Muscle layer of colon (tissue), 2 donors: ENCODE data around the gene KCNA2.

Experiments used
- H3K27ac ChIP-seq: one replicate; pipeline ENCODE4 v1.7.0; 2013; ENCODE audit warnings: low read depth, mild to moderate bottlenecking, low read length, moderate library complexity
- H3K27me3 ChIP-seq, 2 donors: one replicate each; pipeline ENCODE4 v1.7.0; 2013; ENCODE audit warnings: low read length in 2 of 2, mild to moderate bottlenecking in 2 of 2; ENCODE audit not compliant: insufficient read depth in 2 of 2, control insufficient read depth in 1 of 2
- H3K36me3 ChIP-seq: one replicate; pipeline ENCODE4 v1.7.0; 2013; ENCODE audit warnings: mild to moderate bottlenecking, low read length; ENCODE audit not compliant: insufficient read depth
- H3K4me1 ChIP-seq: one replicate; pipeline ENCODE4 v1.7.0; 2013; ENCODE audit warnings: mild to moderate bottlenecking, low read length; ENCODE audit not compliant: insufficient read depth
- H3K4me3 ChIP-seq, 2 donors: one replicate each; pipeline ENCODE4 v1.7.0; 2013; ENCODE audit warnings: low read length in 2 of 2, low read depth in 1 of 2, mild to moderate bottlenecking in 1 of 2, moderate library complexity in 1 of 2
- H3K9ac ChIP-seq: one replicate; pipeline ENCODE4 v1.7.0; 2013; ENCODE audit warnings: low read length
- H3K9me3 ChIP-seq: one replicate; pipeline ENCODE4 v1.7.0; 2013; ENCODE audit warnings: mild to moderate bottlenecking, low read length
- donor health status: abdominal sarcoma.
- donor health status: Adenocarcinoma of cecum.

The KCNA2 gene

DNA sequence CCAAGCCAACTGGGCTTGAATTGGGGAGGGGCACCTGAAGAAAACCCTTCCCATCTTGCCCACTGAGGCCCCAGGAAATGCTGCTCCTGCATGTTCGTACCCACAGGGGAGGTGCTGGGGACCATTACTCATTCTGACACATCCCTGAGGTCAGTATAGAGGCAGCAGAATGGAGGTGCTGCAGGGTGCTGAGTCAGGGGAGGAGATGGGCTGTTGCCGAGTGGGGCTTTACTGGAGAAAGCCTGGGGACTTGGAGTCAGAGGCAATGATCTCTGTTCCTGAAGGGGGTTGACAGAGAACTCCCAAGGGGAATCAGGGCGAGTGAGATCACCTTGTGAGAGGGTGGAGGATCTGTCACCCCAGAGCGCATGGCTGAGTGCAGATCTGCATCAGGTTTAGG is 47.0 kb downstream of the KCNA2 start:
- H3K9ac ChIP-seq: no peak overlapping the region
- no peak overlapping the region for H3K27ac ChIP-seq
- H3K9me3 ChIP-seq: no peaks in the 10 kb centered on the region
- peaks cover 4% of the 10 kb centered on the region for H3K4me1 ChIP-seq
- peaks cover 0 to 5% of the 10 kb centered on the region in 2 donors for H3K27me3 ChIP-seq
- H3K4me3 ChIP-seq: no peak overlapping the region
- H3K36me3 ChIP-seq: no peaks in the 10 kb centered on the region

- no peak overlapping the region for H3K9ac ChIP-seq
- peaks cover 0 to 5% of the 10 kb centered on the region in 2 donors for H3K27me3 ChIP-seq
- H3K4me1 ChIP-seq: peaks cover 4% of the 10 kb centered on the region
Measured at GRCh38 chr1:110557481-110557880, 48.7 kb downstream of the KCNA2 start.

DNA sequence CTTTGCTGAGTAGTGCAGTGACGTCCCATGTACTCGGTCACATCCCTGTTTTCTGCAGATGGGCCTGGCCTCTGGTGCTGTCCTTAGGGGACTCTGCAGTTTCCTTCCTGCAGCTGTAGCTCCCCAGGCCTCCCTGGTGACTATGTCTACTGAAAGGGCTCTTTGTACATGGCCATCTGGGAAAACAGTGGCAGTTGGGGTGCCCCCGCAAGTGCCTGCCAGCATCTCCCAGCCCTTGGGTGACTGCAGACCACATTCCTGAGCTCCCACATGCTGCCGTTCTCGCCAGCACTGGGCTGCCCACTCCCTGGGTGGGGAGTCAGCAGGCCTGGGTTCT is 49.7 kb downstream of the KCNA2 start:
- no peak overlapping the region for H3K9ac ChIP-seq
- H3K27ac ChIP-seq: no peak overlapping the region
- peaks cover 0 to 14% of the 10 kb centered on the region in 2 donors for H3K27me3 ChIP-seq
- no peaks in the 10 kb centered on the region for H3K9me3 ChIP-seq
- H3K36me3 ChIP-seq: no peaks in the 10 kb centered on the region
- peaks cover 4% of the 10 kb centered on the region for H3K4me1 ChIP-seq
- no peak overlapping the region for H3K4me3 ChIP-seq

More at GRCh38 chr1:110557481-110557880, 48.7 kb downstream of the KCNA2 start:
- Histone ChIP-seq H3K4me3 (no peak overlapping the region), H3K9me3 (no peaks in the 10 kb centered on the region), H3K27ac (no peak overlapping the region), H3K36me3 (no peaks in the 10 kb centered on the region)

GRCh38 chr1:110555807-110556470 is 50.2 kb downstream of the KCNA2 start:
- Histone ChIP-seq H3K36me3 (no peaks in the 10 kb centered on the region), H3K4me1 (peaks cover 4% of the 10 kb centered on the region), H3K27me3 (peaks cover 0 to 19% of the 10 kb centered on the region in 2 donors), H3K9ac (no peak overlapping the region), H3K9me3 (no peaks in the 10 kb centered on the region), H3K4me3 (peak overlapping the region; percentile 42 to 49), H3K27ac (no peak overlapping the region)

- no peaks in the 10 kb centered on the region for H3K36me3 ChIP-seq
- H3K27ac ChIP-seq: no peak overlapping the region
- peak overlapping the region; percentile 42 to 49 for H3K4me3 ChIP-seq
- peaks cover 4% of the 10 kb centered on the region for H3K4me1 ChIP-seq
- no peak overlapping the region for H3K9ac ChIP-seq
- H3K9me3 ChIP-seq: no peaks in the 10 kb centered on the region
- H3K27me3 ChIP-seq: peaks cover 0 to 25% of the 10 kb centered on the region in 2 donors
Measured at GRCh38 chr1:110554871-110555801, 51.0 kb downstream of the KCNA2 start.

GRCh38 chr1:110551278-110551809 is 54.8 kb downstream of the KCNA2 start:
- no peaks in the 10 kb centered on the region for H3K9me3 ChIP-seq
- H3K4me1 ChIP-seq: peaks cover 4% of the 10 kb centered on the region
- H3K27ac ChIP-seq: no peak overlapping the region
- no peak overlapping the region for H3K4me3 ChIP-seq
- no peak overlapping the region for H3K9ac ChIP-seq
- no peaks in the 10 kb centered on the region for H3K36me3 ChIP-seq
- peaks cover 0 to 25% of the 10 kb centered on the region in 2 donors for H3K27me3 ChIP-seq

- Histone ChIP-seq H3K4me3 (no peak overlapping the region), H3K9ac (no peak overlapping the region), H3K9me3 (no peaks in the 10 kb centered on the region), H3K36me3 (no peaks in the 10 kb centered on the region), H3K27ac (no peak overlapping the region), H3K4me1 (no peaks in the 10 kb centered on the region), H3K27me3 (peaks cover 0 to 19% of the 10 kb centered on the region in 2 donors)
Measured at GRCh38 chr1:110549831-110550230, 56.3 kb downstream of the KCNA2 start.

DNA sequence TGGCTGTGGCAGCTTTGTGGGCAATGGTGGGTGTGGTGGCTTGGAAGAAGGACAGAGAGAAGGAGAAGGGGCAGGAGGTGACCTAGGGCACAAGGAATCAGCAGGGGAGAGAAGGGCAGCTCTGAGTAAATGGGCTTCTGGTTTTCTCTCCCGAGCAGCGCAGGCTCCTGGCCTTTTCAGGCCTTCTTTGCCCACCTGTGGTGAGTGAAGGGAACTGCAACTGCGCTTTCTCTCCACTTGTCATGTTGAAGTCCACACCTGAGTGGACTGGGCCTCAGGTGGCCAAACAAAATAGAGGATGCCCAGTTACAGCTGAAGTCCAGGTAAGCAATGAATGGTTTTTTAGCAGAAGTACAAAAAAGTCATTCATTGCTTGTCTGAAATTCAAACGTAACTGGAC is 57.8 kb downstream of the KCNA2 start:
- H3K27me3 ChIP-seq: peaks cover 0 to 19% of the 10 kb centered on the region in 2 donors
- no peaks in the 10 kb centered on the region for H3K9me3 ChIP-seq
- H3K4me1 ChIP-seq: no peaks in the 10 kb centered on the region
- H3K4me3 ChIP-seq: no peak overlapping the region
- no peaks in the 10 kb centered on the region for H3K36me3 ChIP-seq
- no peak overlapping the region for H3K9ac ChIP-seq
- H3K27ac ChIP-seq: no peak overlapping the region

- Histone ChIP-seq H3K9me3 (no peaks in the 10 kb centered on the region), H3K4me3 (no peak overlapping the region), H3K27me3 (peaks cover 0 to 17% of the 10 kb centered on the region in 2 donors), H3K9ac (no peak overlapping the region), H3K27ac (no peak overlapping the region), H3K36me3 (no peaks in the 10 kb centered on the region), H3K4me1 (no peaks in the 10 kb centered on the region)
Measured at GRCh38 chr1:110547017-110547416, 59.1 kb downstream of the KCNA2 start.

DNA sequence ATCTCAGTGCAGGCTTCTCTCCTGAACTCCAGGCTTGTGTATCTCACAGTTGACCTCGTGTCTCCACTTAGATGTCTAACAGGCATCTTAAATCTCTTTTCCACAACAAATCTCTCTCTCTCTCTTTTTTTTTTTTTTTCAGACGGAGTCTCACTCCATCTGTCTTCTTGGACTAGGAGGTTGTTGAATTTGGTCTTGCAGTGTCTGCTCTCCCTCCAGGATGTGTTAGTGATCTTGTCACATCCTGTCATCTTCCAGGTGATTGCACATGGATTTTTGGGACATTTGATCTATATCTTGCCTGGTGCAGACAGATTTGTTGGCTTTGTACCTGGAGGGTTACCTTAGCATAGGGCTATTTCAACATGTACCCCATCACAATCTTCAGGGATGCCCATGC is 60.7 kb downstream of the KCNA2 start:
- Histone ChIP-seq H3K4me1 (no peaks in the 10 kb centered on the region), H3K27me3 (peaks cover 0 to 2% of the 10 kb centered on the region in 2 donors), H3K9me3 (no peaks in the 10 kb centered on the region), H3K36me3 (no peaks in the 10 kb centered on the region), H3K9ac (no peak overlapping the region), H3K27ac (no peak overlapping the region), H3K4me3 (no peak overlapping the region)

DNA sequence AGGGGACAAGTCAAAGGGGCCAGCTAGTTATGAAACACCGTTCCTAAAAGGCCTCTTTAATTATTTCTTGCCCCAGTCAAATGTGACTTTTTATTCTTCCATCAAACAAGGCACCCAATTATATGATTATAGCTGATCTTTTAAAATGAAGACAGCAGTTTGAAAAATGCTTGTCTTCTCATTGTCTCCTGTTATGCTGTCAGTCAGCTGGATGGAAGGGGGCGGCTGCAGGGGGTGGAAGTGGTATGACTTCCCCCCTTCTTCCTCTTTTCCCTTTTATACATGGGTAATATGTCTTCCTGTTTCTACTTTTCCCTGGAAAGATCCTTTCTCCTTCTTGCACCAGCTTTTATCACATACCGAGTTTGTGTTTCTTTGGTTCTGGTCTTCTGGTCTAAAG is 61.4 kb downstream of the KCNA2 start:
- Histone ChIP-seq H3K9ac (no peak overlapping the region), H3K4me3 (no peak overlapping the region), H3K27me3 (no peaks in the 10 kb centered on the region), H3K27ac (no peak overlapping the region), H3K4me1 (no peaks in the 10 kb centered on the region), H3K36me3 (no peaks in the 10 kb centered on the region), H3K9me3 (no peaks in the 10 kb centered on the region)
